Pancreas (tissue), 10 donors: ENCODE data around the gene SEMA4D. TPM values are rescaled to one million over a fixed set of nuclear protein-coding genes. Genes with fewer than 3 reads are reported as not detected.

ENCODE experiments used
- ATAC-seq, 4 donors: fragments of 200-7000 bp; cut with Tn5 transposase; one replicate each; pipeline versions ENCODE4 v1.8.0 to v1.9.1; 2020; ENCODE audit warnings: mild to moderate bottlenecking in 4 of 4, moderate library complexity in 4 of 4
- DNase-seq, 6 donors: peaks; one replicate each; pipeline ENCODE4 v3.0.0-alpha.2; 2020
- FAIRE-seq: peaks from 2 replicates; lab custom pipeline; 2012; peaks lifted over from hg19 to GRCh38; lab: Jason Lieb, UNC
- H3K27ac ChIP-seq, 4 donors: fragments of 200-600 bp; sonication (generic); 1 replicate in 3 of 4; 2 replicates in 1 of 4; pipeline versions ENCODE4 v1.5.0 to v1.8.0; 2020
- H3K27me3 ChIP-seq, 4 donors: fragments of 200-600 bp; one replicate each; pipeline ENCODE4 v1.8.0; 2021
- H3K36me3 ChIP-seq, 3 donors: fragments of 200-600 bp; sonication (generic) in 1 of 3; one replicate each; pipeline versions ENCODE4 v1.5.0 to v1.8.0; 2020 to 2021
- H3K4me1 ChIP-seq, 3 donors: fragments of 200-600 bp; one replicate each; pipeline ENCODE4 v1.8.0; 2021
- H3K4me3 ChIP-seq, 4 donors: fragments of 200-600 bp; sonication (generic) in 2 of 4; one replicate each; pipeline versions ENCODE4 v1.5.0 to v1.8.0; 2020 to 2021
- H3K9me3 ChIP-seq, 4 donors: fragments of 200-600 bp; one replicate each; pipeline ENCODE4 v1.8.0; 2021
- WGBS, 2 donors: extraction: QIAGEN DNeasy Blood & Tissue Kit; methylation state at CpG; one replicate each; pipeline ENCODE4 v1.1.7; 2013; 5-methylcytosine and 5-hydroxymethylcytosine counted together
- intact Hi-C, 3 donors: fragments of 100-400 bp; cut with DNase I; formaldehyde crosslinking; loops; one replicate each; pipeline versions ENCODE4 v1.11.1 to v1.14.2; 2022
- polyA plus RNA-seq, 2 donors: library from polyadenylated mRNA; stranded (reverse); fragments of 200-250 nt; gene quantifications; one replicate each; pipeline ENCODE4 v1.2.3, GENCODE V29; 2013
- total RNA-seq, 6 donors: library from RNA; stranded (reverse); fragmentation: NEBNext Ultra II Directional in 4 of 6; extraction: Animal tissue kit (Norgen Biotek cat#: 25700) in 4 of 6; gene quantifications; one replicate each; pipeline versions ENCODE4 v1.2.1 to v1.2.4, GENCODE V29; 2021 to 2023
- TF ChIP-seq, protein P1 (sequence below), 4 donors: fragments of 200-600 bp; sonication (generic) in 3 of 4; IDR thresholded peaks; one replicate each; pipeline versions ENCODE4 v1.5.0 to v1.8.0; 2021; ENCODE audit warnings: antibody characterized with exemption in 4 of 4
- donor health status: healthy with polysubstance abuse.
- donor health status: DM: no; HTN: no; CAD: no; lungs with moderate emphysema.
- donor health status: DM: no; HTN: no; CAD: no.
- donor health status: control.
- donor health status: control.
- donor health status: Bipolar disorder and iron deficiency.
- donor health status: DM: yes; HTN: yes; CAD: no.
- donor health status: DM: no; HTN: no; CAD: no.
- donor health status: DM: no; HTN: no; CAD: no.
- donor health status: DM: yes; HTN: yes; CAD: no.

The SEMA4D gene
- total and polyA plus RNA-seq, 8 donors = 7.1 to 29.7 (median 12.9) TPM

- intact Hi-C loops = no loop called here
- H3K27ac ChIP-seq = no peak overlapping the region
- peaks cover 0 to 4% (median 0%) of the 10 kb centered on the region in 3 donors for H3K4me1 ChIP-seq
- DNase-seq (no peak), FAIRE-seq (no peak), ATAC-seq (no peak)
- peaks cover 0 to 10% (median under 1%) of the 10 kb centered on the region in 3 donors for H3K36me3 ChIP-seq
- no peak overlapping the region for H3K4me3 ChIP-seq
- TF ChIP-seq, protein P1, sequence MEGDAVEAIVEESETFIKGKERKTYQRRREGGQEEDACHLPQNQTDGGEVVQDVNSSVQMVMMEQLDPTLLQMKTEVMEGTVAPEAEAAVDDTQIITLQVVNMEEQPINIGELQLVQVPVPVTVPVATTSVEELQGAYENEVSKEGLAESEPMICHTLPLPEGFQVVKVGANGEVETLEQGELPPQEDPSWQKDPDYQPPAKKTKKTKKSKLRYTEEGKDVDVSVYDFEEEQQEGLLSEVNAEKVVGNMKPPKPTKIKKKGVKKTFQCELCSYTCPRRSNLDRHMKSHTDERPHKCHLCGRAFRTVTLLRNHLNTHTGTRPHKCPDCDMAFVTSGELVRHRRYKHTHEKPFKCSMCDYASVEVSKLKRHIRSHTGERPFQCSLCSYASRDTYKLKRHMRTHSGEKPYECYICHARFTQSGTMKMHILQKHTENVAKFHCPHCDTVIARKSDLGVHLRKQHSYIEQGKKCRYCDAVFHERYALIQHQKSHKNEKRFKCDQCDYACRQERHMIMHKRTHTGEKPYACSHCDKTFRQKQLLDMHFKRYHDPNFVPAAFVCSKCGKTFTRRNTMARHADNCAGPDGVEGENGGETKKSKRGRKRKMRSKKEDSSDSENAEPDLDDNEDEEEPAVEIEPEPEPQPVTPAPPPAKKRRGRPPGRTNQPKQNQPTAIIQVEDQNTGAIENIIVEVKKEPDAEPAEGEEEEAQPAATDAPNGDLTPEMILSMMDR (IDR thresholded peaks at IDR 0.05) = no peak
- no peaks in the 10 kb centered on the region for H3K27me3 ChIP-seq
- no peaks in the 10 kb centered on the region for H3K9me3 ChIP-seq
- 84 to 90% methylated on average over 16 of the region's 16 CpGs for WGBS, 2 donors
Measured at GRCh38 chr9:89383030-89383720, 114.7 kb downstream of the SEMA4D start.

DNA sequence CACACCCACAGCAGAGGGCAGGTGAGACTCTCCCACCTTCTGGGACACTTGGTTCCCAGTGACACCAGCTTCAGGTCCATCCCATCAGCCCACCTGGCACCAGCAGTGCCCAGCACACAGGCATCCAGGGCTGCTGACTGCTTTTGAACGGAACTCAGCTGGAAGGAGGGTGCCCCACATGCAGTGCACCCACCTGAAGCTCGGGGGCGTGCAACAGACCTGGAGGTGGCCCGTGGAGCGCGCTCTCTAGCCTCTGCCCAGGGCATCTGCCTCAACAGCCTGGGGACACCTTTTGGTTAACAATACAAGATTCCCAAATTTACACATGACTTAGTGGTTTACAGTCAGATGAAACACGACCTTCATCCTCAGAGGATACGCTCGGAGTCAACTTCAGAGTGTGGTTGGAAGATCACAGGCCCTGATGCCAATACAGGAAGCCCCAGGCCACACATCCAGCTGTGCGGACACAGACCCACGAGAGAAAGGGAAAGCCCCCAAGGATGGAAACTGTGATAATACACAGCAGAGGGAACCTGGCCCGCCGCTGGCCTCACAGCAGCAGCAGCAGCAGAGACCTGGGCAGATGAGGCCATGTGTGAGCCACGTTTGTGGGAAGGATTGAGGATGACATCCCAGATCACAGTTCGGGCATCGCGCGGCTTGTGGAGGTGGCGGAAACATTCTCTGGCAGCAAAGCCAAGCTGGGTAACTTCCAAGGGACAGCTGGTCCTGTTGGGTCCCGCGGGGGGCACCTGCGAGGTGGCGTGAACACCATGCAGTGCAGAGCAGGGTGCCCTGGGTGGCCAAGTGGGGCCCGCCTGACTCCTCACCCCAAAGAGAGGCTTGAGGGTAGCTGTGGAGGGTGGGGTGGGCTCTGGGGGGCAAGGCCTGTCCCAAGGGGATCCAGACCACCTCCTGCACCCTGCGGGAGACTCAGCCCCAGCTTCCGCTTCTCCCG lies 115.6 kb downstream of the SEMA4D start:
- Histone ChIP-seq H3K27ac (no peak overlapping the region), H3K27me3 (no peaks in the 10 kb centered on the region), H3K36me3 (peaks cover 0 to 10% (median 0%) of the 10 kb centered on the region in 3 donors), H3K9me3 (no peaks in the 10 kb centered on the region), H3K4me1 (peaks cover 0 to 4% (median 0%) of the 10 kb centered on the region in 3 donors), H3K4me3 (no peak overlapping the region)
- TF ChIP-seq, protein P1 (IDR thresholded peaks at IDR 0.05) = no peak
- no peak for ATAC-seq
- intact Hi-C loops = no loop called here
- FAIRE-seq = no peak
- DNase-seq = peak in 1 of 6 donors; percentile 48
- 80 to 87% methylated on average over 27 of the region's 27 CpGs for WGBS, 2 donors

DNA sequence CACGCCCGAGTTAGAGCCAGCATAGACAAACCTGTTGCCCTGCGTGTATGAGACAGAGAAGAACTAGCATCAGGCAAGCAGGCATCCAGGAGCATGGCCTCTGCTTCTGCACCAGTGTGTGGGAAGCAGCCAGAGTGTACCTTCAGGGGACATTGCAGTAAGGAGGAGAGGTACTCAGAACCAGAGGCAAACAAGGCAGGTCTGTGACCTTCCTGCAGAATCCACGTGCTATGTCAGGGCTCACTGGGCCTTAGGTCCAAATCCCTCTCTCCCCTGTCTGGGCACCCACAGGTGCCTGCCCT lies 116.7 kb downstream of the SEMA4D start:
- TF ChIP-seq, protein P1 (IDR thresholded peaks at IDR 0.05) = no peak
- FAIRE-seq (no peak), DNase-seq (no peak), ATAC-seq (no peak)
- Histone ChIP-seq H3K36me3 (peaks cover 0 to 9% (median 0%) of the 10 kb centered on the region in 3 donors), H3K4me3 (no peak overlapping the region), H3K27me3 (no peaks in the 10 kb centered on the region), H3K9me3 (no peaks in the 10 kb centered on the region), H3K27ac (no peak overlapping the region), H3K4me1 (no peaks in the 10 kb centered on the region)
- 88 to 94% methylated on average over 4 of the region's 4 CpGs for WGBS, 2 donors
- intact Hi-C loops = no loop called here

DNA sequence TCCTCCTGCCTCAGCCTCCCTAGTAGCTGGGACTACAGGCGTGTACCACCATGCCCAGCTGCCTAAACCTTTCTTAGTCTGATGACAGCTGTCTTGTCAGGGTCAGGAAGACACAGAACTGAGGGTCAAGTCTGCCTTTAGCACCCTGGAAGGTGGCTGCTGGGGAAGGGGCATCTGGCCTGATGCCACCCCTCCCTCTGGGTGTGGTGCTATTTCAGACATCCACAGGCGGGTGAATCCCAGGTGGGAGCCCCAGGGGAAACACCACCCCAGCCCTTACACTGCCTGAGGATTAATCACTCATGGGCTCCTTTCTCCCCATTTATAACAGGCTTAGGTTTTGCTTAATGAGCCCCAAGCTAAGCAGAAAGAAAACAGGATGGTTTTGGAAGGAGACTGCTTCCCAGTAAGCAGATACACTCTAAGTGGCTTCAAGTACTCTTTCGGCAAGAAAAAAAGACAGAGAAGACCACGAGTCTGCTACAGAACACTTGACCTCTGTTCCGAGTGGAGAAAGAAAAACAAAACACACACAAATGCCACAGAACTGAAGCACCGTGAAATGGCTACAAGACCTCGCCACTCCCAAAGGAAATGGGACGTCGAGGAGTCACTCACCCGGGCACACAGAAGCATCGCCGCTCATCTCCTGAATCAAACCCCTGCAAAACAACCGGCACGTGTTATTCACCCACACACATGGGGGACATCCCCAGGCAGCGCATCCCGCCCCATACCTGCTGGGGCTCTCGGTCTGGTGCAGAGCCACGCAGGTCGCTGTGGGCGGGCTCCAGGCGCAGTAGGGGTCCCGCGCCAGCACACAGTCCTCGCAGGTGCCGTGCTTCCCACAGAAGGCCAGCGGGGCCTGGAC lies 117.2 kb downstream of the SEMA4D start:
- FAIRE-seq (no peak), DNase-seq (peak in 1 of 6 donors; percentile 55), ATAC-seq (no peak)
- H3K27ac ChIP-seq = no peak overlapping the region
- H3K9me3 ChIP-seq = no peaks in the 10 kb centered on the region
- WGBS, 2 donors = 92 to 95% methylated on average over 26 of the region's 26 CpGs
- H3K27me3 ChIP-seq = no peaks in the 10 kb centered on the region
- peaks cover 0 to 3% (median 0%) of the 10 kb centered on the region in 3 donors for H3K36me3 ChIP-seq
- intact Hi-C loops = no loop called here
- TF ChIP-seq, protein P1 (IDR thresholded peaks at IDR 0.05) = no peak
- H3K4me3 ChIP-seq = no peak overlapping the region
- H3K4me1 ChIP-seq = no peaks in the 10 kb centered on the region
